Smooth muscle cell of bladder (primary cell): ENCODE results near the gene MRPS18B. TPM values are rescaled to one million over a fixed set of nuclear protein-coding genes. Genes with fewer than 3 reads are reported as not detected.

Source experiments
- total RNA-seq: library from RNA; depleted of rRNA; stranded (reverse); fragments of >200 nt; gene quantifications from 2 replicates; pipeline ENCODE4 v1.2.3, GENCODE V29; 2014

MRPS18B gene
- 36.4 and 46.6 TPM in 2 replicates for total RNA-seq

GRCh38 chr6:30617565-30618269 lies at the start of gene MRPS18B:
Gene MRPS18B, plus strand, starts transcription at chr6:30617840. Its CDS starts 26 bp downstream, at chr6:30617866.

DNA sequence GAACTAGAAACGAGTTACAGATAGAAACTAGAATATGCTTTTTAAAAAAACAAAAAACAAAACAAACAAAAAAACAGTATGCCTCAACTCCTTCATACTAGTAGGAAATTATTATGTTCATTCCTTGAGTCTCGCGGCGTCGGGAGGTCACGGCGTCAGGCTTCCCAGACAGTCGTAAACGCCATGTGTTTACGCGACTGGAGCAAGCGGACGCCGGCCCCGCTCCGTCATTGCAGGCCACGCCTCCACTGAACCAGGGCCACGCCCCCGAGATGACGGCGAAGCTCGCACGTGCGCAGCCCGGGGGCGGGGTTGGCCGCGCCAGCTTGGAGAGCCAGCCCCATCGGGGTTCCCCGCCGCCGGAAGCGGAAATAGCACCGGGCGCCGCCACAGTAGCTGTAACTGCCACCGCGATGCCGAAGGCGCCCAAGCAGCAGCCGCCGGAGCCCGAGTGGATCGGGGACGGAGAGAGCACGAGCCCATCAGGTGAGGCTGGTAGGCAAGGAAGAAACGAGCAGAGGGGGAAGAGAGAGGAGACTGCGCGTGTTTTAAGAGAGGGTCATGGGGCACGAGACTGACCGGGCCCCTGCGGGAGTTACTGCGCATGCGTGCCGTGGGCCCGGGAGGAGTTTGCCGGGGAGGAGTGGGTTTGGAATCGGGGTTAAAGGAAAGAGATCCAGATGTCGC lies 46.4 kb upstream of the MRPS18B start, which contains the start of gene ABCF1:
Gene ABCF1, plus strand, starts transcription at position 368 of the 687 bp plus-strand sequence. Its CDS starts 46 bp downstream, at position 414.

DNA sequence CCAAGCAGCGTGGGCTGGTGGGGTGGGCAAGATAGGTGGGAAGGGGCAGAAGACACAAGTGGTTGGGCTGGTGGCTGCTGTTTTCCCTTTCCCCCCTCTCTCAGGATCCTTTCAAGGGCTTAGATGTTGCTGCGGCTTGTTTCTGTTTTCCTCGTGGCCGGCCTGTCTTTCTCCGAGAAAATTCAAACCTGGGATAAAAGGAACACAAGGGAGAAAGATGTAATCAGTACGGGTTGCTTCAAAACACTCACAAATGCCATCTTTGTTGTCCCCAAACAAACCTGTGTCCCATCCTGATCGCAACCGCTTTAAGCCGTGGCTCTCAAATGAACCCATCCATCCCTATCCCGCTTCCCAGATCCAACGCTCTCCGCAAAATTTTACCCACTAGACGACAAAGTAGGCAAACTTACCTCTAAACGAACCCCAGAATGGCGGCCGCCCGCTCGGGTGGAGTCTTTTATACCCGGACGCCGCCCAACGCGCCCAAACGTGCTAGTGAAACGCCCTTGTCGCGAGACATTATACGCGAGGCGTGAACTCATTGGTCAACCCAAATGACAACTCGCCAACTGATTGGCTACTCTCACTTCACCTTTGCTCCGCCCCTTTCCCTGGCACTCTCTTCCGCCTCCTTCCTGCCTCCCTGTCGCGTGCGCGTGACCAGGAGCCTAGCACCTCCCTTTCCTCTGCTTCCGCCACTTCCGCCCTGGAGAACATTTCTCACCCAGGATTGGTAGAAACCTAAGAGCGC lies 652 bp upstream of the MRPS18B start, which contains the start of gene PPP1R10:
Gene PPP1R10, minus strand, starts transcription at position 433 of the 754 bp plus-strand sequence. CDS start 7,299 bp downstream, outside the sequence.

GRCh38 chr6:30626484-30627366 lies 9.1 kb downstream of the MRPS18B start, which contains the start of gene ATAT1:
Gene ATAT1, plus strand, starts transcription at chr6:30626874.

DNA sequence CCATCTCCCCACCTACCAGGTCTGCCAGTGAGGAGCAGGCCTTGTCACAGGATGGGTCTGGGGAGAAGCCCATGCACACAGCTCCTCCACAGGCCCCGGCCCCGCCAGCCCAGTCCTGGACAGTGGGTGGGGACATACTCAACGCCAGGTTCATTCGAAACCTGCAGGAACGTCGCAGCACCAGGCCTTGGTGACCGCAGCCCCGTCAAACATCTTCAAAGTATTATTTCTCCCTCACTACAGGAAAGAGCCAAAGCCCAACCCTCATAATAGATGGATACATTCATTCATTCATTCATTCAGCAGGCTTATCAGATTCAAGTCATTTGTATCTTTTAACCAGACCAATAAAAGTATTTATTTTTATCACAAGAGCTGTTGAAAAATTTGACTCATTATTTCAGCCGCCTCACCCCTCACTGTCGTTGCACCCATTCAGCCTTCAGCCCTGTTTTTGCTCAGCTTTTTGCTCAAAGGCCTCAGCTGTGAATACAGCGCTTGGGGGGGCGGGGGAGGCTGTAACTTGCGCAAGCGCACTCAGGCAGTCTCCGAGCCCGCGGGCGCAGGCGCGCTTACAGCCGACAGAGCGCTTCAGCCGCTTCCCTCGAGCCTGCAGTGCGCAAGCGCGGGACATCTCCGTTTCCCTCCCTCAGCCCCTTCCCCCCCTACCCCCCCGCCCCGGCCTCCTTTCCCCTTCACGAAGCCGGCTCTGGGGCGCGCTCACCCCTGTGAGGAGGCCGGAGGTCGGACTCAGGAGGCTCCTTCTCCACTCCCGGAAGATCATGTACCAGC lies 29.0 kb downstream of the MRPS18B start, which contains the start of gene C6orf136:
Gene C6orf136, plus strand, starts transcription at position 684 of the 792 bp plus-strand sequence. Its CDS starts 99 bp downstream, at position 783.

GRCh38 chr6:30672445-30673253 lies 55.0 kb downstream of the MRPS18B start, which contains the start of gene DHX16:
Gene DHX16, minus strand, starts transcription at chr6:30673006. Its CDS starts 165 bp downstream, at chr6:30672841.

Other genes with a start within 250 kb of the MRPS18B start
- gene HLA-E, start 128.3 kb upstream of the MRPS18B start, total RNA-seq, result 206 and 225 TPM in 2 replicates
- gene GNL1, start 61.4 kb upstream of the MRPS18B start, total RNA-seq, result 43.5 and 53.8 TPM in 2 replicates
- 3.4 and 6.4 TPM in 2 replicates for gene PRR3, start 60.5 kb upstream of the MRPS18B start, total RNA-seq
- gene ABCF1, start 46.4 kb upstream of the MRPS18B start, total RNA-seq, result 33.4 and 59.5 TPM in 2 replicates
- gene PPP1R10, start 597 bp upstream of the MRPS18B start, total RNA-seq, result 13.9 and 20.8 TPM in 2 replicates
- 2.0 and 2.8 TPM in 2 replicates for gene ATAT1, start 9.0 kb downstream of the MRPS18B start, total RNA-seq
- gene C6orf136, start 29.3 kb downstream of the MRPS18B start, total RNA-seq, result 2.0 and 2.7 TPM in 2 replicates
- 35.8 and 43.7 TPM in 2 replicates for gene DHX16, start 55.2 kb downstream of the MRPS18B start, total RNA-seq
- gene PPP1R18, start 68.8 kb downstream of the MRPS18B start, total RNA-seq, result 36.7 and 43.6 TPM in 2 replicates
- 0.71 and 1.0 TPM in 2 replicates for gene NRM, start 73.1 kb downstream of the MRPS18B start, total RNA-seq
- gene MDC1, start 99.4 kb downstream of the MRPS18B start, total RNA-seq, result 2.4 and 3.7 TPM in 2 replicates
- 310 and 353 TPM in 2 replicates for gene TUBB, start 102.5 kb downstream of the MRPS18B start, total RNA-seq
- 90.2 and 100 TPM in 2 replicates for gene FLOT1, start 124.8 kb downstream of the MRPS18B start, total RNA-seq
- gene IER3, start 126.7 kb downstream of the MRPS18B start, total RNA-seq, result 48.9 and 61.3 TPM in 2 replicates